H54 (cell line): ENCODE measurements around the gene GRK5.

Experiments
- DNase-seq: peaks from one replicate; pipeline ENCODE4 v3.0.0; 2011; ENCODE audit warnings: low spot score, mixed read lengths; ENCODE audit not compliant: insufficient read length
- FAIRE-seq: peaks from 3 replicates; lab custom pipeline; 2011; peaks lifted over from hg19 to GRCh38; lab: Jason Lieb, UNC
- POLR2A ChIP-seq: IDR thresholded peaks from 2 replicates; pipeline ENCODE4 v1.6.1; 2011; ENCODE audit warnings: low read depth, mild to moderate bottlenecking, low read length

GRK5 gene

DNA sequence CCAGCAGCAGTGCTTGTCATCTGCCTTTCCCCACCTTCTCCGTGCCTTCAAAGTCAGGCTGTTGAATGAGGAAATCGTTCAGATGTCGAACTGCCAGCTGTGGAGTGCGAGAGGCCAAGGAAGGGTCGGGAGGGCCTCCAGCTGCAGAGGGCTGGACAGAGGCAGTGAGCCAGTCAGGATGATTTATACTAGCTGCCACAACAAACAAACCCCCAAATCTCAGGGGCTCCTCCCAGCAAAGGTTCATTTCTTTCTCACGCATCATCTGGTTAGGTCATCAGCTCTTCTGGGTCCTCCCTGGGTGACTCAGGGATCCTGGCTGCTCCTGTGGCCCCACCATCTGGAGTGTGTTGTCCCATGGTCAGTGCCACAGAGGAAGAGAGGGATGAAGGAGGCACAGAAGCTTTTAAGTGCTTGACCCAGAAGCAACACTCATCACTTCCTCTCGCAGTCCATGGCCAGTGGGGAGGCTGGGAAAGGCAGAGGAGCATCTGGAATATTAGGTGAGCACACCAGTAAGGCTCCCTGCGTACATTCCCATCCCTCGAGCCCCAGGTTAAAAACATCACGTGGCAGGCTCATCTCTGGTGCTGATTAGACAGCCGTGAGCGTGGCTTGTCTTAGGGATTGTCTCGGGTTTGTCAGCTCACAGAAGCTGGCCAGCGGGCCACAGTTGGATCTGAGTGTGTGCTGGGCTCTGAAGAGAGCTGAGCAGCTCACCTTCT is 194.5 kb downstream of the GRK5 start:
- peak; percentile 99 for DNase-seq
- peak; percentile 75 for FAIRE-seq
- TF ChIP-seq POLR2A, result no peak

DNA sequence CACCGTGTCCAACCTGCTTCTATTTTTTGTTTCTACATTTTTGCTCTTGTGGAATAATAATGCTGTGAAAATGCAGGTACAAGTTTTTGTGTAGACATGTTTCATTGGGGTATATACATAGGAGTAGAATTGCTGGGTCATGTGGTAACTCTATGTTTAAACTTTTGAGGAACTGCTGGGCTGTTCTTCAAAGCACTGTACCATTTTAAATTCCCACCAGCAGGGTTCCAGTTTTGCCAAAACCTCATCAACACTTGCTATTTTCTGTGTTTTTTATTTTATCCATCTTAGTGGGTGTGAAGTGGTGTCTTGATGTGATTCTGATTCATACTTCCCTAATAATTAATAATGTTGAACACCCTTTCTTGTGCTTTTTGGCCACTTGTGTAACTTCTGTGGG is 196.6 kb downstream of the GRK5 start:
- TF ChIP-seq POLR2A, result no peak
- DNase-seq, result no peak
- no peak for FAIRE-seq

DNA sequence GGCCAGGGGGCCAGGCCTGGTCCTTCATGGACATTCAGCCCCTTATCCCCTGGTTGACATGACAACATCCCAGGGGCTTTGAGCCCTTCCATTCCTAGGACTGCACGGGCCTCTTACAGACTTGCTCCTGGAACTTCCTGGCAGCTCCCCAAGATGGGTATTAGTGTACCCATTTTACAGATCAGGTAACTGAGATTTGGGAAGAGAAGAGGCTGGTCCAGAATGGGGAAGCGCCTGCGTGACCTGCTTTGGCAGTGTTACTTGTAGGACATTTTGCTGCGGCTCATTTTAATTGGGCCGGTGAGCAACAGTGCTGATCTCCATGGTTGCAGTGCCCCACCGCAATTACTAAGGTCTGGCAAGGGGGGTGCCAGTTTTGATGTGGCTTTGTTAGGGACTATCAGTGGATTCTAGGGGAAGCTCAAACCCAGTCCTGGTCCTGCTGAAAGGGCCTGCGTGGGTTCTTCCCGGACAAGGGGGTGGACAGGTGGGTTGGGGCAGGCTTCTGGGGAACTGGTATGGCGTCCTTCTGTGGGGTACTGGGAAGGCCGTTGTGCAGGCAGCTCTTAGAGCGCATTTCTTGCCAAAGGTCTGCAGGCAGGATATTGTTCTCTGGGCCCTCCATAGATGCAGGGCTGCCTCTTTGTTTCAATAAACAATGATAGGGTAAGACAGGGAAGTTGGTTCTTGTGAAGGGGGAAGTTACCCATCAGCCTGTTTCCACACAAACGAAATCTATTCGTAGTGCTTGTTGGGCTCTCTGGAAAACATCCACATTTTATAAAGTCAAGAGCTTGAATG is 197.5 kb downstream of the GRK5 start:
- no peak for FAIRE-seq
- no peak for DNase-seq
- no peak for TF ChIP-seq POLR2A

DNA sequence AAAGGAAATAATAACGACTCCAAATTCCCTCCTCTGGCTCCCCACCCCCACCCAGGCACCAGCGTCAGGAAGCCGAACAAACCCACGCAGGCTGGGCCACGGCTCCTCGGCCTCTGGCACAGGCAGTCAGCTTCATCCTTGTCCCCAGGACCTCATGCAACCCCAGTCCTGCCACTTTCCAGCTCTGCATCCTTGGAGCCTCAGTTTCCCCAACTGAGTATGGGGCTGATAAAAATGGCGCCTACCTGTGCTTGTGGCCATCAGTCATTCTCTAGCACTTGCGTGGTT is 198.1 kb downstream of the GRK5 start:
- FAIRE-seq, result no peak

DNA sequence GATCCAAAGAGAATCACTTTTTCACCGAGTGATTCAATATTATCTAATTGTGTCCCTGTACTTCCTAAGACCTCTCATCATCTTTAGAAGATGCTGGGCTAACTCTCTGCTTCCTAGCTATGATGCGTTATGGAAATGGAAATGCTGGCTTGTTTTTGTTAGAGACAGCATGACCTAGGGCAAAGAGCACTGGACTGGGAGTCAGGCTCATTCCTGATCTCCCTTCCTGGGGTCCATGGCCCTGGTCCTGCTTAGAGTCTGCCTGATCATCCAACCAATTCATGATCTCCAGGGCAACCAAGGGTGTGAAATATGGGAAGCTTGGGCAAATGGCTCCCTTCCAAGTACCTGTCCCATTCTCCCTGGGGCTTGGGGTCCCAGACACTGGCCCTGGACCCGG is 198.8 kb downstream of the GRK5 start:
- no peak for TF ChIP-seq POLR2A
- no peak for DNase-seq
- FAIRE-seq, result no peak

More for the DNA sequence above, 198.1 kb downstream of the GRK5 start:
- DNase-seq, result no peak
- no peak for TF ChIP-seq POLR2A

DNA sequence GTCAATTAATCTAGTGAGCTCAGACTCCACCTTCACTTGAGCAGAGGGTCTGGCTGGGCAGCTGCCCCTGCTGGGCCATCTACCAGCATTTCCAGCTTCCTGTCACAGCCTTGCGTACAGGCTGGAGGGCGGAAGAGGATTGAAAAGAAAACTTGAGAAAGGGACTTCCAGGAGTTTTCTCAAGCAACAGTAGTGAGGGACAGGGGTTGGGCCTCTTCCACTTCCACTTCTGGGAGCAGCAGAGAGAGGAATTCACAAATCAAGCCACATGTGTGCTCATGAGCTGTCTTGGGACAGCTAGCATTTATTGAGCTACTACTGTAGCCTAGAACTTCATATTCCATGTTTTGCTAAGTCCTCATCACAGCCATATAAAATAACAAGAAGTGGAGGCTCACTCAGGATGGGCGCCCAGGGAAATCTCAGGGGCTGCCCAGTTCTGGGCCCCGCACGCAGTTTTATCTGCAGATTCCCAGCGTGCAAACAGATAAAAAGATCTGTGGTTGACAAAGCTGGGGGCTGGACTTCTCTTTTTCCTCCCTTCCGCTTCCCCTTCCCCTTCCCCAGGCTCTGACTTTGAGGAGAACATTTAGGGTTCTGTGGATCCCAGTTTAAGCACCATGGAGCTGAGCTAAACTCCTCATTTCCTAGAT is 199.4 kb downstream of the GRK5 start:
- TF ChIP-seq POLR2A, result no peak
- DNase-seq (no peak), FAIRE-seq (no peak)

DNA sequence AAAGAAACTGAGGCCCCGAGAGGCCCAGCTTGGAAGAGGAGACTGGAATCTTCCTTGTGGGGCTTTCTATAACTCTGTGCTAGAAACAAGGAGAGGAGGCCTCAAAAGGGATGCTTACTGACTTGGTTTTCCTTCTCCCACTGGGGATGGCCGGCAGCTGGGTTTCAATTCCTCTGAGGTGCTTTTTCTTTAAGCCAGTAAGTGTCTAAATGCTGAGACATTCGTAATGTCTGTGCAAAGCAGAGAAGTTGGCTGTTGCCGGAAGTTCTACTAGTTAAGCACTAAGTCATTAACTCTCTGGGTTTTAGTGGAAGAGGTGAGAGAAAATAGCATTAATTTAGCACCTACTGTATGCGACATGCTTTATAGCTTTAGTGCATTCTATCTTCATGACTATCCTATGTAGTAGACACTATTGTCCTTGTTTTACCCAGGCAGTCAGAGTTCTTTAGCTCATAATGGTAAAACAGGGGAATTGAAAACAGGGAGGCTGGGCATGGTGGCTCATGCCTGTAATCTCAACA is 199.9 kb downstream of the GRK5 start:
- DNase-seq, result no peak
- no peak for FAIRE-seq
- TF ChIP-seq POLR2A, result no peak

DNA sequence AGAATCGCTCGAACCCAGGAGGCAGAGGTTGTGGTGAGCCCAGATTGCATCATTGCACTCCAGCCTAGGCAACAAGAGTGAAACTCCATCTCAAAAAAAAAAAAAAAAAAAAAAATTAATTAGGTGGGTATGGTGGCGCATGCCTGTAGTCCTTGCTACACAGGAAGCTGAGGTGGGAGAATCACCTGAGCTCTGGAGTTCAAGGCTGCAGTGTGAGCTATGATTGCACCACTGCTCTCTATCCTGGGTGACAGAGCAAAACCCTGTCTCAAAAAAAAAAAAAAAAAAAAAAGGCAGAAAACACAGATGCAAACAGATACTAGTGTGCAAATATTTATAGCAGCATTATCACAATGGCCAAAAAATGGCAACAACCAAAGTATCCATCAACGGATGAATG is 200.7 kb downstream of the GRK5 start:
- DNase-seq, result no peak
- no peak for FAIRE-seq
- TF ChIP-seq POLR2A, result no peak

DNA sequence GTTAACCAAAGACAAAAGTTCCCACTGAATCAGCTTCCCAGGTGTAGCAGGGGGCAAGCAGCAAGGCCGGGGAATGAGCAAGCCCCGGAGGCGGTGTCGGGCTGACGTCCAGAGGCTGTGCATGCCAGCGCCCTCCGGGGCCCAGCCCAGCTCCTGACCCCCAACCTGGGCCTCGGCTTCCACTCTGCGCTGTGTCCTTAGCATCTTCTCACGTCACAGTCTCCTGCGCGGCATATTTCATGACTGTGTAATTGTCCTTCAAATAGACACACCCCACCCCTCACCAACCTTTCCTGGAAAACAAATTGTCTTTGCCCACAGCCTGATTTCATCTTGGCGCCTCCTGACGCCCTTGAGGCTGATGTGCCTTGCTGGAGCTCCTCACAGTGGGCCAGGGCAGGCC is 201.6 kb downstream of the GRK5 start:
- FAIRE-seq, result no peak
- no peak for TF ChIP-seq POLR2A
- DNase-seq, result no peak

DNA sequence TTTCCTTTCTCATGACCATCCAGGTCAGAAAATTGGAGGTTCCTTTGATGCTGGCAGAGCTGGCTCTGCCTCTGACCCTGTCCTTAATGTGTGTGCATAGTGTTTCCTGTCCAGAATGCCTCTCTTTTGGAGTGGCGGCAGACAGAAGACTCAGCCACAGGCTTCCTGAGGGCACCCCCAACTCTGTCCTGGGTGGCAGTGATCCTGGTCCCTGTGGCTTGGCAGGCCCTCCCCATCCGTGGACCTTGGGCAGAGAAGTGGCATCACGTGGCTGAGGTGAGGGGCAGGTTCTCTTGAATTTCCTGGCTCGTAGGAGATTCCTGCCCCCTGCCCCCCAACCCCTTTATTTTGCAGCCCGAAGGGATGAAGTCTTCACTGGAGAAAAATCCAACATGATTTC is 202.0 kb downstream of the GRK5 start:
- FAIRE-seq, result no peak

DNA sequence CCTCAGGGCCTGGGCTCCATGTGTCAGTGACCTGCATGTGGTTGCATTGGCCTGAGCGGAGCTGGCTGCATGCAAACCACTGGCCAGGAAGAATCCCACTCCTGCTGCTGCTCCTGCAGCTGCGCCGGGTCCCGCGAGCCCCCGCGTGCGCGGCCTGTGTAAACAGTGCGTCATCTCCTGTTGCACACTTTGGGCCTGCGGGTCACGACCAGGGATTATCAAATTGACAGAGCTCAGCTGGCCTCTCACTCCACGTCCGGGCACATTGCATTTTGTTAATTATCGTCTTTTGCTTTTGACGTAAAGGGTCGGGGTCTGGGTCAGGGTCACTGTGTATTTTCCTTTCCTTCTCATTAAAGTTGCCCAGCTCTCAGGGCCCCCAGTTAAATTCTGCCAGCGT is 202.5 kb downstream of the GRK5 start:
- TF ChIP-seq POLR2A, result no peak
- no peak for FAIRE-seq
- DNase-seq, result no peak

More for the DNA sequence above, 202.0 kb downstream of the GRK5 start:
- TF ChIP-seq POLR2A, result no peak
- DNase-seq, result no peak

DNA sequence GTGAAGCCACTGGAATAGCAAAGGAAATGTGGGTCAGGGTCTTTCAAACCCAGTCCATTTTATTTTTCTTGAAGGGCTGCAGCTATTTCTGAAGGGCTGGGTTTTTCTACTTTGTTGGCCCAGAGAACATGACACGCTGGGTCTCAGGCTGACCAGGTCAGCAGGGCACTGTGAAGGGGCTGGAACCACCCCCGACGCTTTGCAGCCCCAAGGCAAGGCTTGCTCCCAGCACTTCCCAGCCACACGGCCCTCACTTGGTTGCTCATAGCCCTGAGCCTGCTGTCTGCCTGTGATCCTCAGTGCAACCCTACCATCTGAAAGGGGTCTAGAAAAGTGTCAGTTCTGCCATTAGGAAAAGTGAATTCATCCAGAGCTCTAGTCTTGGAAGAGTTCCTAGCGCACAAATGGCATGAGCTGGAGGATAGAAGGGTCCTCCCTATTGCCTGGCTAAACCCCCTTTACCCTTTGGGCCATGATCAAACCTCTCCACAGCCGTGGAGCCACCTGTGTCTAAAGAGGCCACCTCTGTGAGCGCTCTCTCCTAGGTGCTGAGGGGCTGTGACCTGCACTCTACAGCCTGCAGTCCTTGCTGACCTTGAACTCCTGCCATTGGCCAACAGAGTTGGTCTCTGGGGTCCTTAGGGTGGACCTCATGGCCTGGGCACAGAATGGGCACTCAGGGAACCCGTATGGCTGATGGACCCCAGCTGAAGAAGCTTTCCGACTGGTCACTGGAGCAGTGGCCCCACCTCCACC is 203.2 kb downstream of the GRK5 start:
- TF ChIP-seq POLR2A, result no peak
- DNase-seq (no peak), FAIRE-seq (no peak)

DNA sequence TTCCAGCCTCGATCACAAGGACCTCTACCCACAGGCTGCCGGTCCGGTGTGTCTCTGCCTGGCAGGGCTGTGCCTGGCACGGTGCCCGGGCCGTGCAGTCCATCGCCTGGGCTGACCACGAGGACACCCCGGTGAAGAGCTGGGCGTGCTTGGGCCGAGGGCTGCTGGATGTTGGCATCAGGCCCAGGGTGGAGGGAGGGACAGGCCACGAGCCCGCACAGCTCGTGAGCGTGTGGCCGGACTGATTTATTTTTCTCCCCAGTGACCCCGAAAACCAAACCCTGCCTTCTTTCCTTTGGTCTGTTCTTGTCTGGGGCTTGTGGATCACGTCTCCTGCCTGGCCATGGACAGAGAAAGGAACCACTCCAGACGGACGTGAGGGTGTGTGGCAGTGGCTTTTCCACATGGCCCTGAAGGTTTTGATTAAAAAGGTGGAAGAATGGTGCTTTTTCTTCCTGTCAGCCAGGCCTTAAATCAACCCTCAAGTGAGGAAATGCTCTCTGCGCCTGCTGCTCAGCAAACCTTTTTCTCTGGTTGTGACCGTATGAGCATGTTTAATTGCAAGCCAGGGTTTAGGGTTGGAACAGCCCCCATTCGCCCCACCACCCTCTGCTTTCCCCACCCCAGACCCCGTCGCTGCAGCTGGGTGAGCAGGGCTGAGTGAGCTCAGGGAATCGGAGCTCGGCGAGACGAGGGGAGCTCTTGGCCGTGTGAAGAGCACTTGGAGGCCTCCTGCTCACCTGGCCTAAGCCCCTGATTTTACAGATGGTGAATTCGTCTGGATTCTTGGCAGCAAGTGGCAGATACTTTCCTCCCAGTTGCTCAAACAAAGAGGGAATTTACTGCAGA is 205.1 kb downstream of the GRK5 start:
- DNase-seq, result no peak
- TF ChIP-seq POLR2A, result no peak
- no peak for FAIRE-seq
